ENCODE data around the gene IL37.
A peak's percentile ranks its signal among the peaks of the same experiment; 100 is the strongest.

The IL37 gene

GRCh38 chr2:112876257-112876970, 34.6 kb upstream of the IL37 start:
- H3K4me3 ChIP-seq (ENCODE audit: low read length): no peak overlapping the region
- no peak for DNase-seq (ENCODE audit: low read depth)
- TF ChIP-seq CTCF (conservative IDR thresholded peaks at IDR 0.05; ENCODE audit: low read depth, low read length): peak; percentile 35

- DNase-seq (ENCODE audit: low read depth): no peak
- TF ChIP-seq CTCF (conservative IDR thresholded peaks at IDR 0.05; ENCODE audit: low read depth, low read length): no peak
Measured at GRCh38 chr2:112876971-112877361, 34.0 kb upstream of the IL37 start.

GRCh38 chr2:112877423-112877822, 33.5 kb upstream of the IL37 start:
- no peak for TF ChIP-seq CTCF (conservative IDR thresholded peaks at IDR 0.05; ENCODE audit: low read depth, low read length)
- DNase-seq (ENCODE audit: low read depth): no peak
- no peak overlapping the region for H3K4me3 ChIP-seq (ENCODE audit: low read length)

More at GRCh38 chr2:112876971-112877361, 34.0 kb upstream of the IL37 start:
- H3K4me3 ChIP-seq (ENCODE audit: low read length): no peak overlapping the region

- TF ChIP-seq CTCF (conservative IDR thresholded peaks at IDR 0.05; ENCODE audit: low read depth, low read length): no peak
- DNase-seq (ENCODE audit: low read depth): no peak
- H3K4me3 ChIP-seq (ENCODE audit: low read length): no peak overlapping the region
Measured at GRCh38 chr2:112879491-112880041, 31.4 kb upstream of the IL37 start.

- H3K4me3 ChIP-seq (ENCODE audit: low read length): no peak overlapping the region
- DNase-seq (ENCODE audit: low read depth): no peak
- no peak for TF ChIP-seq CTCF (conservative IDR thresholded peaks at IDR 0.05; ENCODE audit: low read depth, low read length)
Measured at GRCh38 chr2:112880091-112880531, 30.9 kb upstream of the IL37 start.

- no peak for DNase-seq (ENCODE audit: low read depth)
- no peak overlapping the region for H3K4me3 ChIP-seq (ENCODE audit: low read length)
- no peak for TF ChIP-seq CTCF (conservative IDR thresholded peaks at IDR 0.05; ENCODE audit: low read depth, low read length)
Measured at GRCh38 chr2:112880696-112881095, 30.3 kb upstream of the IL37 start.

Measured in retinal pigment epithelial cell (primary cell).